MM.1S (cell line): ENCODE data around the gene RPGR.

Experiments used
- DNase-seq: peaks from one replicate; pipeline ENCODE4 v3.0.0-alpha.2; 2015
- H2AFZ ChIP-seq: fragments of 300-600 bp; sonication (generic); 2 replicates; pipeline ENCODE4 v1.6.0; 2016; ENCODE audit warnings: antibody characterized with exemption, low read length
- H3F3A ChIP-seq: fragments of 300-600 bp; sonication (generic); 2 replicates; pipeline ENCODE4 v1.6.1; 2016; ENCODE audit warnings: mild to moderate bottlenecking, antibody characterized with exemption, low read length, moderate library complexity, mixed read lengths; ENCODE audit not compliant: insufficient read depth
- H3K27ac ChIP-seq: fragments of 300-600 bp; sonication (generic); 2 replicates; pipeline ENCODE4 v1.5.1; 2016; ENCODE audit warnings: mild to moderate bottlenecking, low read length
- H3K27me3 ChIP-seq: fragments of 300-600 bp; sonication (generic); replicated peaks from 2 replicates; pipeline ENCODE4 v1.6.0; 2016; ENCODE audit warnings: low read length; ENCODE audit not compliant: insufficient read depth
- H3K36me3 ChIP-seq: fragments of 300-600 bp; sonication (generic); replicated peaks from 2 replicates; pipeline ENCODE4 v1.6.1; 2016; ENCODE audit warnings: mild to moderate bottlenecking, low read length, mixed read lengths; ENCODE audit not compliant: insufficient read depth
- H3K4me1 ChIP-seq: fragments of 300-600 bp; sonication (generic); 2 replicates; pipeline ENCODE4 v1.6.1; 2016; ENCODE audit warnings: low read length, mixed read lengths
- H3K4me2 ChIP-seq: fragments of 300-600 bp; sonication (generic); 2 replicates; pipeline ENCODE4 v1.6.0; 2016; ENCODE audit warnings: low read depth, low read length
- H3K4me3 ChIP-seq: fragments of 300-600 bp; sonication (generic); 2 replicates; pipeline ENCODE4 v1.5.1; 2016; ENCODE audit warnings: low read length, mixed read lengths
- H3K79me2 ChIP-seq: fragments of 300-600 bp; sonication (generic); 2 replicates; pipeline ENCODE4 v1.6.1; 2016; ENCODE audit warnings: mixed run types, low read length, mixed read lengths
- H3K9ac ChIP-seq: fragments of 300-600 bp; sonication (generic); 2 replicates; pipeline ENCODE4 v1.6.1; 2016; ENCODE audit warnings: low read length, mixed read lengths
- H3K9me2 ChIP-seq: fragments of 300-600 bp; sonication (generic); replicated peaks from 2 replicates; pipeline ENCODE4 v1.6.1; 2016; ENCODE audit warnings: mild to moderate bottlenecking, low read length, mixed read lengths; ENCODE audit not compliant: insufficient read depth
- H3K9me3 ChIP-seq: fragments of 300-600 bp; sonication (generic); replicated peaks from 2 replicates; pipeline ENCODE4 v1.6.1; 2016; ENCODE audit warnings: mild to moderate bottlenecking, low read length, mixed read lengths; ENCODE audit not compliant: insufficient read depth
- H4K20me1 ChIP-seq: fragments of 300-600 bp; sonication (generic); 2 replicates; pipeline ENCODE4 v1.6.1; 2016; ENCODE audit warnings: mild to moderate bottlenecking, low read length, moderate library complexity, mixed read lengths; ENCODE audit not compliant: insufficient read depth
- CTCF ChIP-seq: fragments of 300-600 bp; sonication (generic); IDR thresholded peaks from 2 replicates; pipeline ENCODE4 v1.5.1; 2016; ENCODE audit warnings: antibody characterized with exemption, low read length, mixed read lengths
- EZH2 ChIP-seq: fragments of 300-600 bp; sonication (generic); optimal IDR thresholded peaks from 2 replicates; pipeline ENCODE3; 2017; ENCODE audit warnings: low read depth, mild to moderate bottlenecking, antibody characterized with exemption, low read length, mixed read lengths
- EZH2phosphoT487 ChIP-seq: fragments of 300-600 bp; sonication (generic); IDR thresholded peaks from 2 replicates; pipeline ENCODE4 v1.6.1; 2018; ENCODE audit warnings: antibody characterized with exemption, low read length

RPGR gene

GRCh38 chrX:38304010-38304409 lies 23.3 kb downstream of the RPGR start:
- no peaks in the 10 kb centered on the region for H3K79me2 ChIP-seq
- no peak overlapping the region for H3K4me3 ChIP-seq
- no peak overlapping the region for H3K4me2 ChIP-seq
- H3K36me3 ChIP-seq, result no peaks in the 10 kb centered on the region
- no peak overlapping the region for H2AFZ ChIP-seq
- H3F3A ChIP-seq, result no peaks in the 10 kb centered on the region
- no peaks in the 10 kb centered on the region for H3K27me3 ChIP-seq
- no peaks in the 10 kb centered on the region for H3K9me2 ChIP-seq
- H3K27ac ChIP-seq, result no peak overlapping the region
- no peak overlapping the region for H3K9ac ChIP-seq
- H4K20me1 ChIP-seq, result no peaks in the 10 kb centered on the region
- DNase-seq, result no peak
- H3K4me1 ChIP-seq, result no peaks in the 10 kb centered on the region
- no peak for TF ChIP-seq CTCF
- no peak for TF ChIP-seq EZH2
- TF ChIP-seq EZH2phosphoT487, result no peak
- no peaks in the 10 kb centered on the region for H3K9me3 ChIP-seq

GRCh38 chrX:38293741-38294140 lies 33.6 kb downstream of the RPGR start:
- TF ChIP-seq CTCF (no peak), EZH2phosphoT487 (no peak), EZH2 (no peak)
- no peak overlapping the region for H3K9ac ChIP-seq
- no peaks in the 10 kb centered on the region for H4K20me1 ChIP-seq
- no peaks in the 10 kb centered on the region for H3K27me3 ChIP-seq
- H3K27ac ChIP-seq, result no peak overlapping the region
- no peak for DNase-seq
- no peak overlapping the region for H3K4me3 ChIP-seq
- H3K4me2 ChIP-seq, result no peak overlapping the region
- no peaks in the 10 kb centered on the region for H3K79me2 ChIP-seq
- no peaks in the 10 kb centered on the region for H3K9me2 ChIP-seq
- H3K36me3 ChIP-seq, result no peaks in the 10 kb centered on the region
- H3K9me3 ChIP-seq, result no peaks in the 10 kb centered on the region
- no peaks in the 10 kb centered on the region for H3K4me1 ChIP-seq
- no peak overlapping the region for H2AFZ ChIP-seq
- H3F3A ChIP-seq, result no peaks in the 10 kb centered on the region

GRCh38 chrX:38287674-38288073 lies 39.6 kb downstream of the RPGR start:
- Histone ChIP-seq H2AFZ (no peak overlapping the region), H3K27ac (no peak overlapping the region), H3K9me3 (no peaks in the 10 kb centered on the region), H3K36me3 (no peaks in the 10 kb centered on the region), H4K20me1 (no peaks in the 10 kb centered on the region), H3K79me2 (no peaks in the 10 kb centered on the region), H3K27me3 (no peaks in the 10 kb centered on the region), H3K9ac (no peak overlapping the region), H3K4me2 (no peak overlapping the region), H3K4me1 (no peaks in the 10 kb centered on the region), H3K9me2 (no peaks in the 10 kb centered on the region), H3K4me3 (no peak overlapping the region), H3F3A (no peaks in the 10 kb centered on the region)
- TF ChIP-seq EZH2, result no peak
- no peak for TF ChIP-seq CTCF
- no peak for TF ChIP-seq EZH2phosphoT487
- DNase-seq, result no peak
